ENCODE measurements around the gene RPS21. TPM values are rescaled to one million over a fixed set of nuclear protein-coding genes. Genes with fewer than 3 reads are reported as not detected.

The RPS21 gene
- total and polyA plus RNA-seq, 10 of the 15 experiments (the other 5 are each of a cell fraction or from before 2014, with no cell fraction given), result 1,474 to 4,987 (median 2,439) TPM

DNA sequence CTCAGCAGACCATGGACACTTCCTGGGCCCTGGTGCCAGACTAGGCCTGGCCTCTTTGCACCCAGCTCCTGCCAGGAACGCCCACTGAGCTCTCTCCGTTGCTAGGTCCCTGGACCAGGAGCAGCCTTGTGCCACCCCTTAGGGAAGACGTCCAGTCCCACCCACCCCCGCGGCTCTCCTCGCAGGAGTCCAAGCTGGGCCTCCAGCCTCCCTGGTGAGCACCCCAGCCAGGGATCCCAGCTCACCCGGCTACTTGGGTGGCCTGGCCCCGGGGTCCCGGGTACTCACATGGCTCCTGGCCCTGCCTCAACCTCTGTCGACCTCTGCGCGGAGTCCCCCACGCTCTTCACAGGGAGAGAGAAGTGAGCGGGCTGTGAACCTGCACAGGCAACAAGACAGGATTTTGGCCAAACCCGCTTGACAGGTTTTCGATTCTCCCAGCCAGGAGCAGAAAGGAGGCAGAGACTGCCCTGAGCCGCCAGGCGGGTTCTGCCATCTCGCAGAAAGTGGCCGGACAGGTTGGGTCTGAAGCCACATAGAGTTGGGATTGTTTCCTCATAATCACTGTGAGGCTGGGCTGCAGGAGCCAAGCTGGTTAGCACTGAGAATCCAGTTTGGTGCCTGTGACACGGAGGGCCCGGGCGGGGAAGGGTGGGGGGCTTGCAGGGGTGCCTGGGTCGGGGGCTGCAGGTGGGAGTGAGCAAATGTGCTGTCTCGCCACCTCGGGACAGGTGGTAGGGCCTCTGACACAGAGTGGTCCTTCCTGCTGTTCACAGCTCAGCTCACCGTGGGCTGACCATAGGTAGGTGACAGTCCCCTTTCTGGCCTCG lies 40.5 kb downstream of the RPS21 start, which contains the start of gene RBBP8NL:
Gene RBBP8NL (minus strand): TSS at position 368 of the 830 bp plus-strand sequence. CDS start 7,892 bp downstream, outside the sequence.
- H3K4me2 ChIP-seq (ENCODE audit: control insufficient read depth, insufficient read depth), result no peak within 1 kb of the TSS

More for the DNA sequence above, 40.5 kb downstream of the RPS21 start, which contains the start of gene RBBP8NL:
- FAIRE-seq, result no peak
- TF ChIP-seq, protein P1, sequence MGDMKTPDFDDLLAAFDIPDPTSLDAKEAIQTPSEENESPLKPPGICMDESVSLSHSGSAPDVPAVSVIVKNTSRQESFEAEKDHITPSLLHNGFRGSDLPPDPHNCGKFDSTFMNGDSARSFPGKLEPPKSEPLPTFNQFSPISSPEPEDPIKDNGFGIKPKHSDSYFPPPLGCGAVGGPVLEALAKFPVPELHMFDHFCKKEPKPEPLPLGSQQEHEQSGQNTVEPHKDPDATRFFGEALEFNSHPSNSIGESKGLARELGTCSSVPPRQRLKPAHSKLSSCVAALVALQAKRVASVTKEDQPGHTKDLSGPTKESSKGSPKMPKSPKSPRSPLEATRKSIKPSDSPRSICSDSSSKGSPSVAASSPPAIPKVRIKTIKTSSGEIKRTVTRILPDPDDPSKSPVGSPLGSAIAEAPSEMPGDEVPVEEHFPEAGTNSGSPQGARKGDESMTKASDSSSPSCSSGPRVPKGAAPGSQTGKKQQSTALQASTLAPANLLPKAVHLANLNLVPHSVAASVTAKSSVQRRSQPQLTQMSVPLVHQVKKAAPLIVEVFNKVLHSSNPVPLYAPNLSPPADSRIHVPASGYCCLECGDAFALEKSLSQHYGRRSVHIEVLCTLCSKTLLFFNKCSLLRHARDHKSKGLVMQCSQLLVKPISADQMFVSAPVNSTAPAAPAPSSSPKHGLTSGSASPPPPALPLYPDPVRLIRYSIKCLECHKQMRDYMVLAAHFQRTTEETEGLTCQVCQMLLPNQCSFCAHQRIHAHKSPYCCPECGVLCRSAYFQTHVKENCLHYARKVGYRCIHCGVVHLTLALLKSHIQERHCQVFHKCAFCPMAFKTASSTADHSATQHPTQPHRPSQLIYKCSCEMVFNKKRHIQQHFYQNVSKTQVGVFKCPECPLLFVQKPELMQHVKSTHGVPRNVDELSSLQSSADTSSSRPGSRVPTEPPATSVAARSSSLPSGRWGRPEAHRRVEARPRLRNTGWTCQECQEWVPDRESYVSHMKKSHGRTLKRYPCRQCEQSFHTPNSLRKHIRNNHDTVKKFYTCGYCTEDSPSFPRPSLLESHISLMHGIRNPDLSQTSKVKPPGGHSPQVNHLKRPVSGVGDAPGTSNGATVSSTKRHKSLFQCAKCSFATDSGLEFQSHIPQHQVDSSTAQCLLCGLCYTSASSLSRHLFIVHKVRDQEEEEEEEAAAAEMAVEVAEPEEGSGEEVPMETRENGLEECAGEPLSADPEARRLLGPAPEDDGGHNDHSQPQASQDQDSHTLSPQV (IDR thresholded peaks at IDR 0.05), result no peak
- TF ChIP-seq GABPA (IDR thresholded peaks at IDR 0.05; ENCODE audit: low read depth) (no peak), FOXM1 (IDR thresholded peaks at IDR 0.05; ENCODE audit: low read depth, low read length) (no peak)
- no peak for ATAC-seq
- Histone ChIP-seq H3K9me3 (replicated peaks; ENCODE audit: control insufficient read depth, insufficient read depth, low read length) (no peaks in the 10 kb centered on the region), H3K4me3 (no peak within 1 kb of the TSS), H3K4me1 (ENCODE audit: control insufficient read depth, insufficient read depth, low read length) (no peaks in the 10 kb centered on the region), H3K36me3 (ENCODE audit: control insufficient read depth in 2 of 2, insufficient read depth in 2 of 2, low read length in 1 of 2) (no peaks in the 10 kb centered on the region), H3K9ac (ENCODE audit: control insufficient read depth, insufficient read depth, low read length) (no peak within 1 kb of the TSS), H2AFZ (ENCODE audit: control insufficient read depth, low read depth, low read length) (no peak within 1 kb of the TSS), H3K27ac (ENCODE audit: control insufficient read depth, insufficient read depth) (no peak within 1 kb of the TSS), H4K20me1 (ENCODE audit: control insufficient read depth, insufficient read depth) (no peaks in the 10 kb centered on the region), H3K79me2 (ENCODE audit: control insufficient read depth, insufficient read depth, low read length) (no peaks in the 10 kb centered on the region), H3K27me3 (replicated peaks in 1 of 2; ENCODE audit: control insufficient read depth in 2 of 2, insufficient read depth in 2 of 2, low read length in 1 of 2) (peaks cover 0 to 1% of the 10 kb centered on the region in 2 experiments; a peak in 2 of 4 replicates)
- CTCF ChIA-PET, result no interaction called here
- in situ Hi-C loops (cut with MboI), result no loop called here
- intact Hi-C loops (cut with micrococcal nuclease; ENCODE audit: unreplicated experiment), result no loop called here
- 50% methylated on average over 21 of the region's 28 CpGs for WGBS (ENCODE audit: insufficient coverage, insufficient replicate concordance, low lambda C conversion rate, missing lambda C conversion rate)
- RAD21 ChIA-PET (ENCODE audit: unreplicated experiment), result no interaction called here
- BruUV-seq (replicated peaks), result no TSS peak
- POLR2A ChIA-PET, result no interaction called here
- DNase-seq (ENCODE audit: low read depth, low spot score), result no peak
- SMC1A ChIA-PET (ENCODE audit: uncharacterized antibody, unreplicated experiment), result no interaction called here
